ENCODE data around the gene KCNQ1OT1. TPM values are rescaled to one million over a fixed set of nuclear protein-coding genes. Genes with fewer than 3 reads are reported as not detected.

The KCNQ1OT1 gene
- total RNA-seq, 4 donors from 2014 or later: 0.16 to 0.61 (median 0.30) TPM

- H3K27me3 ChIP-seq: no peaks in the 10 kb centered on the region
- H3K4me3 ChIP-seq: no peak overlapping the region
- ATAC-seq: no peak
- peaks cover 14 to 23% of the 10 kb centered on the region in 2 donors for H3K4me1 ChIP-seq
- no peaks in the 10 kb centered on the region for H3K36me3 ChIP-seq
- TF ChIP-seq CTCF (IDR thresholded peaks at IDR 0.05 in 4 of 5, conservative IDR thresholded peaks at IDR 0.05 in 1 of 5): no peak
- TF ChIP-seq POLR2A (IDR thresholded peaks at IDR 0.05): no peak
- intact Hi-C loops (cut with DNase I; ENCODE audit: low total_unique reads) (no loop called here), in situ Hi-C loops (cut with MboI; ENCODE audit: low sequenced_read_pairs in 4 of 4) (loop anchor here in 3 of 4 donors (25.0 kb wide), 1 partner anchor 201 kb away; the partner anchor contains the start of gene CDKN1C (in 3 of the 3))
- DNase-seq: peak in 1 of 2 donors; percentile 7
- H3K9me3 ChIP-seq: no peaks in the 10 kb centered on the region
- no peak overlapping the region for H3K27ac ChIP-seq
These were observed 13.2 kb downstream of the KCNQ1OT1 start for GRCh38 chr11:2686360-2687222.

- no peaks in the 10 kb centered on the region for H3K36me3 ChIP-seq
- TF ChIP-seq CTCF (IDR thresholded peaks at IDR 0.05 in 4 of 5, conservative IDR thresholded peaks at IDR 0.05 in 1 of 5) (no peak), POLR2A (IDR thresholded peaks at IDR 0.05) (no peak)
- in situ Hi-C loops (cut with MboI; ENCODE audit: low sequenced_read_pairs in 4 of 4): loop anchor here in 3 of 4 donors (25.0 kb wide), 1 partner anchor 202 kb away; the partner anchor contains the start of gene CDKN1C (in 3 of the 3)
- H3K27ac ChIP-seq: no peak overlapping the region
- H3K4me1 ChIP-seq: peaks cover 8 to 23% of the 10 kb centered on the region in 2 donors
- no peaks in the 10 kb centered on the region for H3K27me3 ChIP-seq
- no peak for ATAC-seq
- H3K4me3 ChIP-seq: no peak overlapping the region
- H3K9me3 ChIP-seq: no peaks in the 10 kb centered on the region
- intact Hi-C loops (cut with DNase I; ENCODE audit: low total_unique reads): no loop called here
- DNase-seq: peak in 1 of 2 donors; percentile 3
These were observed 14.0 kb downstream of the KCNQ1OT1 start for GRCh38 chr11:2685566-2686359.

- Histone ChIP-seq H3K4me1 (peaks cover 5 to 18% of the 10 kb centered on the region in 2 donors), H3K27me3 (no peaks in the 10 kb centered on the region), H3K9me3 (no peaks in the 10 kb centered on the region), H3K36me3 (no peaks in the 10 kb centered on the region), H3K27ac (no peak overlapping the region), H3K4me3 (no peak overlapping the region)
- in situ Hi-C loops (cut with MboI; ENCODE audit: low sequenced_read_pairs in 4 of 4) (loop anchor here in 3 of 4 donors (25.0 kb wide), 1 partner anchor 202 kb away; the partner anchor contains the start of gene CDKN1C (in 3 of the 3)), intact Hi-C loops (cut with DNase I; ENCODE audit: low total_unique reads) (no loop called here)
- no peak for ATAC-seq
- no peak for TF ChIP-seq POLR2A (IDR thresholded peaks at IDR 0.05)
- no peak for TF ChIP-seq CTCF (IDR thresholded peaks at IDR 0.05 in 4 of 5, conservative IDR thresholded peaks at IDR 0.05 in 1 of 5)
- DNase-seq: peak in 1 of 2 donors; percentile 5
These were observed 14.7 kb downstream of the KCNQ1OT1 start for GRCh38 chr11:2685051-2685450.

GRCh38 chr11:2684581-2684980 lies 15.2 kb downstream of the KCNQ1OT1 start:
- Histone ChIP-seq H3K36me3 (no peaks in the 10 kb centered on the region), H3K4me3 (no peak overlapping the region), H3K4me1 (peaks cover 0 to 14% of the 10 kb centered on the region in 2 donors), H3K27ac (no peak overlapping the region), H3K27me3 (no peaks in the 10 kb centered on the region), H3K9me3 (no peaks in the 10 kb centered on the region)
- DNase-seq (peak in 1 of 2 donors; percentile 3), ATAC-seq (no peak)
- TF ChIP-seq CTCF (IDR thresholded peaks at IDR 0.05 in 4 of 5, conservative IDR thresholded peaks at IDR 0.05 in 1 of 5) (no peak), POLR2A (IDR thresholded peaks at IDR 0.05) (no peak)
- intact Hi-C loops (cut with DNase I; ENCODE audit: low total_unique reads) (no loop called here), in situ Hi-C loops (cut with MboI; ENCODE audit: low sequenced_read_pairs in 4 of 4) (loop anchor here in 3 of 4 donors (25.0 kb wide), 1 partner anchor 203 kb away; the partner anchor contains the start of gene CDKN1C (in 3 of the 3))

Measured in gastrocnemius medialis (tissue), 4 donors.